Measurements from ENCODE around the gene STPG1. TPM values are rescaled to one million over a fixed set of nuclear protein-coding genes. Genes with fewer than 3 reads are reported as not detected.

STPG1 gene
- total RNA-seq, 1 donor from 2014 or later, result 9.2 TPM

DNA sequence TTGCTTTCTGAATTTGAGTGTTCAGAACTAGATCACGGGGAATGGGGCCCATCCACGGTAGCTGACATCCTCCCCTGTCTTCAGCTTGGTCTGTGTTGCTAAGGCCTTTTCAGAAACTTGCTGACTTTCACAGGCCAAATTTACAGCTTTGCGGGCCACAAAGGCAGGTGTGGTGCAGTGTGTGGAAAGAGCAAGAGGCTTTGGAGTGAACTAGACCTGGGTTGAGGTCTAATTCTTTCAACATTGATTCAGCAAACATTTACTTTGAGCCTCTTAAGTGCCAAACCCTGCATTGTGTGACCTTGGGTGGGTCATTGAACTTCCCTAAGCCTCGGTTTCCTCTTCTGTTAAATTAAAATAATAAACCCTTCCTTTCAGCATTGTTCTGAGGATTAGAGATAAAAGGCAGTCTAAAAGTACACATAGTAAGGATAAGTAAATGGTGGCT, 24.3 kb downstream of the STPG1 start:
- no peaks in the 10 kb centered on the region for H3K9me3 ChIP-seq (ENCODE audit: insufficient read depth, low read depth, low read length)
- H3K4me1 ChIP-seq (ENCODE audit: insufficient read depth, low read length), result peaks cover 30% of the 10 kb centered on the region
- H3K27me3 ChIP-seq (ENCODE audit: insufficient read depth, low read length), result no peaks in the 10 kb centered on the region
- Mint-ChIP-seq H3K27me3 (ENCODE audit: low read depth, unreplicated experiment) (no peaks in the 10 kb centered on the region), H3K36me3 (ENCODE audit: low read depth, unreplicated experiment) (peaks cover 8% of the 10 kb centered on the region), H3K9me3 (ENCODE audit: unreplicated experiment) (no peaks in the 10 kb centered on the region), H3K27ac (ENCODE audit: unreplicated experiment) (no peak overlapping the region), H3K4me3 (ENCODE audit: unreplicated experiment) (no peak overlapping the region), H3K4me1 (ENCODE audit: low read depth, unreplicated experiment) (peaks cover 43% of the 10 kb centered on the region)
- H3K4me2 ChIP-seq (ENCODE audit: low read length), result no peak overlapping the region
- no peak overlapping the region for H2AFZ ChIP-seq (ENCODE audit: low read depth, low read length)
- no peak overlapping the region for H3K27ac ChIP-seq (ENCODE audit: low read depth, low read length)
- FAIRE-seq, result no peak
- no peak overlapping the region for H3K9ac ChIP-seq (ENCODE audit: low read length)
- TF ChIP-seq, protein P1, sequence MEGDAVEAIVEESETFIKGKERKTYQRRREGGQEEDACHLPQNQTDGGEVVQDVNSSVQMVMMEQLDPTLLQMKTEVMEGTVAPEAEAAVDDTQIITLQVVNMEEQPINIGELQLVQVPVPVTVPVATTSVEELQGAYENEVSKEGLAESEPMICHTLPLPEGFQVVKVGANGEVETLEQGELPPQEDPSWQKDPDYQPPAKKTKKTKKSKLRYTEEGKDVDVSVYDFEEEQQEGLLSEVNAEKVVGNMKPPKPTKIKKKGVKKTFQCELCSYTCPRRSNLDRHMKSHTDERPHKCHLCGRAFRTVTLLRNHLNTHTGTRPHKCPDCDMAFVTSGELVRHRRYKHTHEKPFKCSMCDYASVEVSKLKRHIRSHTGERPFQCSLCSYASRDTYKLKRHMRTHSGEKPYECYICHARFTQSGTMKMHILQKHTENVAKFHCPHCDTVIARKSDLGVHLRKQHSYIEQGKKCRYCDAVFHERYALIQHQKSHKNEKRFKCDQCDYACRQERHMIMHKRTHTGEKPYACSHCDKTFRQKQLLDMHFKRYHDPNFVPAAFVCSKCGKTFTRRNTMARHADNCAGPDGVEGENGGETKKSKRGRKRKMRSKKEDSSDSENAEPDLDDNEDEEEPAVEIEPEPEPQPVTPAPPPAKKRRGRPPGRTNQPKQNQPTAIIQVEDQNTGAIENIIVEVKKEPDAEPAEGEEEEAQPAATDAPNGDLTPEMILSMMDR (IDR thresholded peaks at IDR 0.05; ENCODE audit: insufficient read depth, low read depth, low read length), result no peak
- TF ChIP-seq EZH2 (IDR thresholded peaks at IDR 0.05; ENCODE audit: insufficient read depth, low read length), result no peak
- H4K20me1 ChIP-seq (ENCODE audit: insufficient read depth, low read length), result no peaks in the 10 kb centered on the region
- DNase-seq (ENCODE audit: low read depth), result no peak
- H3K79me2 ChIP-seq (ENCODE audit: insufficient read depth, low read length), result no peaks in the 10 kb centered on the region
- H3K36me3 ChIP-seq (ENCODE audit: insufficient read depth, low read length), result no peaks in the 10 kb centered on the region
- no peak overlapping the region for H3K4me3 ChIP-seq (ENCODE audit: insufficient read depth, low read depth, low read length)

DNA sequence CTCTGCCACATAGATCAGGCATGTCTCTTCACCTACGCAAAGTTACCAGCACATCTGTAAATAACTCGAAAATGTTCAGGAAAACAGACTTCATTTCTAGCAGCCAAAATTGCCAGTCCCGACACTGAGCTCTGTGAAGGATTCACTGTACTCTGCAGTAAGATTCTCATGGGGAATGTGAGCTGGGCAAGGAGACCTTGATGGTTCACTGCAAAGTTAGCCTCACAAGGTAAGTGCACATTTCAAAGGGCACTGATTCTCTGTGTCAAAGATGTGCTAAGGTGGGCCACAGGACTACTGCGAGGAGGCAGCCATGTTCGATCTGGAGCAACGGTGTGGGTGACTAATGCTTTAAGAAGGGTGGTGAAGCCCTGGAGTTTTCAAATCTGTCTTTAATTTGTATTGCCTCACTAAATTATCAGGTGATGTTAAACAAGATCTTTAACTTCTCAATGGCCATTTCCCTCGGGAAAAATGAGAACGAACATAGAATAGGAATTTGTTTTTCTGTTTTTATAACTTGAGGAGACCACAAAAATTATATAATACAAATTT, 25.2 kb downstream of the STPG1 start:
- FAIRE-seq, result no peak
- Mint-ChIP-seq H3K27ac (ENCODE audit: unreplicated experiment) (no peak overlapping the region), H3K4me1 (ENCODE audit: low read depth, unreplicated experiment) (peaks cover 40% of the 10 kb centered on the region), H3K36me3 (ENCODE audit: low read depth, unreplicated experiment) (peaks cover 8% of the 10 kb centered on the region), H3K4me3 (ENCODE audit: unreplicated experiment) (no peak overlapping the region), H3K9me3 (ENCODE audit: unreplicated experiment) (no peaks in the 10 kb centered on the region), H3K27me3 (ENCODE audit: low read depth, unreplicated experiment) (no peaks in the 10 kb centered on the region)
- peaks cover 26% of the 10 kb centered on the region for H3K4me1 ChIP-seq (ENCODE audit: insufficient read depth, low read length)
- no peak overlapping the region for H3K4me3 ChIP-seq (ENCODE audit: insufficient read depth, low read depth, low read length)
- H3K9ac ChIP-seq (ENCODE audit: low read length), result no peak overlapping the region
- H3K36me3 ChIP-seq (ENCODE audit: insufficient read depth, low read length), result no peaks in the 10 kb centered on the region
- TF ChIP-seq, protein P1 (IDR thresholded peaks at IDR 0.05; ENCODE audit: insufficient read depth, low read depth, low read length), result no peak
- TF ChIP-seq EZH2 (IDR thresholded peaks at IDR 0.05; ENCODE audit: insufficient read depth, low read length), result no peak
- no peak for DNase-seq (ENCODE audit: low read depth)
- no peaks in the 10 kb centered on the region for H3K9me3 ChIP-seq (ENCODE audit: insufficient read depth, low read depth, low read length)
- H4K20me1 ChIP-seq (ENCODE audit: insufficient read depth, low read length), result no peaks in the 10 kb centered on the region
- no peak overlapping the region for H3K27ac ChIP-seq (ENCODE audit: low read depth, low read length)
- no peaks in the 10 kb centered on the region for H3K79me2 ChIP-seq (ENCODE audit: insufficient read depth, low read length)
- no peak overlapping the region for H3K4me2 ChIP-seq (ENCODE audit: low read length)
- H3K27me3 ChIP-seq (ENCODE audit: insufficient read depth, low read length), result no peaks in the 10 kb centered on the region
- no peak overlapping the region for H2AFZ ChIP-seq (ENCODE audit: low read depth, low read length)

DNA sequence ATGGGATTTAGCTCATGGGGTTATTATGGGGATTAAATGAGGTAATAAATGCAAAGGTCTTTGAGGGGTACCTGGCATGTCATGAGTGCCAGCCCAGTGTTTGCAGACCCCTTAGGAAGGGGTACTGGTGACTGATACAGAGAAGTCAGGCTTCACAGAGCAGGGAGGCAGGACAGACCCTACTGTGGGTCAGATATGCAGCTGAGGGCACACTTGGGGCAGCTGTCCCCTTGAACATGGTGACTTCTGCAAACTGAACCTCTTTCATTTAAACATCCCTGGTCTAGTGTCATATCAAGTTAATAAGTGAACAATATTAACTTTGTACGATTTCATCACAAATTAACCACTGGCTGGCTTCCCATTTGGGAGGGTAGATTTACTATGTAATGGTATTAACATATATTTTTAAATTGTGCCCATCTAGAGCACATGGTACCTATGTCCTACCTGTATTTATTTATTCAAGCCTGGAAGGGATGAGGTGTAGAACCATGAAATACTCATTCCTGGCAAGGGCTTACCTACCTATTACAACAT, 25.9 kb downstream of the STPG1 start:
- H3K9me3 Mint-ChIP-seq (ENCODE audit: unreplicated experiment), result no peaks in the 10 kb centered on the region
- H3K9me3 ChIP-seq (ENCODE audit: insufficient read depth, low read depth, low read length), result no peaks in the 10 kb centered on the region
- H3K27ac ChIP-seq (ENCODE audit: low read depth, low read length), result no peak overlapping the region
- no peak for TF ChIP-seq EZH2 (IDR thresholded peaks at IDR 0.05; ENCODE audit: insufficient read depth, low read length)
- TF ChIP-seq, protein P1 (IDR thresholded peaks at IDR 0.05; ENCODE audit: insufficient read depth, low read depth, low read length), result no peak
- H3K36me3 Mint-ChIP-seq (ENCODE audit: low read depth, unreplicated experiment), result peaks cover 10% of the 10 kb centered on the region
- no peaks in the 10 kb centered on the region for H3K27me3 Mint-ChIP-seq (ENCODE audit: low read depth, unreplicated experiment)
- no peaks in the 10 kb centered on the region for H3K79me2 ChIP-seq (ENCODE audit: insufficient read depth, low read length)
- peaks cover 34% of the 10 kb centered on the region for H3K4me1 Mint-ChIP-seq (ENCODE audit: low read depth, unreplicated experiment)
- no peak overlapping the region for H3K9ac ChIP-seq (ENCODE audit: low read length)
- no peak for FAIRE-seq
- H3K4me3 ChIP-seq (ENCODE audit: insufficient read depth, low read depth, low read length), result no peak overlapping the region
- no peaks in the 10 kb centered on the region for H3K27me3 ChIP-seq (ENCODE audit: insufficient read depth, low read length)
- DNase-seq (ENCODE audit: low read depth), result no peak
- H3K27ac Mint-ChIP-seq (ENCODE audit: unreplicated experiment), result no peak overlapping the region
- H2AFZ ChIP-seq (ENCODE audit: low read depth, low read length), result no peak overlapping the region
- H4K20me1 ChIP-seq (ENCODE audit: insufficient read depth, low read length), result no peaks in the 10 kb centered on the region
- no peak overlapping the region for H3K4me2 ChIP-seq (ENCODE audit: low read length)
- H3K4me3 Mint-ChIP-seq (ENCODE audit: unreplicated experiment), result no peak overlapping the region
- H3K36me3 ChIP-seq (ENCODE audit: insufficient read depth, low read length), result no peaks in the 10 kb centered on the region
- H3K4me1 ChIP-seq (ENCODE audit: insufficient read depth, low read length), result peaks cover 23% of the 10 kb centered on the region

All from astrocyte (in vitro differentiated cells and primary cell).